ENCODE data around the gene PPIE. TPM values are rescaled to one million over a fixed set of nuclear protein-coding genes. Genes with fewer than 3 reads are reported as not detected.

PPIE gene
- polyA plus RNA-seq, 3 donors from 2014 or later: 99.6 to 177 (median 133) TPM

DNA sequence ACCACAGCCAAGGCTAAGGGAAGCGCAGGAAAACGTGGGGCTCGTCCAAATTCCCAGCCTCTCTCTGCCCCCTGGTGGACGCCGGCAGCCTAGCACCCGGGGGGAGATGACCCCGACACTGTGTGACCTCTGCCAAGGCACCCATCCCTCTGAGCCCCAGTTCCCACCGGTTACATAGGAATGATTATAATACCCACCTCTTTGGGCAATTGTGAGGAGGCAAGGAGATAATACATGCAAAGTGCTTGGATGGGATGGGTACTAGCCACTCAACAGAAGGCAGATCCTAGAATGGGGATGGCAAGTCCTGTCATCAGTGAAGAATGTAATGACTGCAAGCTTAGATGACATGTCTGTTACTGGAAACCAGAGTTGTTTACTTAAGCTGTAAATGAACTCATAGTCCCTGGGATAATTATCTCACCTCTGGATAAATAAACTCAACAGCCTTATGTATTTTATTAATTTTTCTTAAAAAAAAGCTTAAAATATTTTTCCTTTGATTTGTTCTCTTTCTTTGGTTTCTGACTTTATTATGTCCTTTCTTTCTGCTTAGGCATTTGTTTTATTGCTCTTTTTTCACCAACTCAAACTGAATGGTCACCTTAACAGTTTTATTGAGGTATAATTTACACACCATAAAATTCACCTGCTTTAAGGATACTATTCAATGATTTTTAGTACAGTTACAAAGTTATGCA lies 61.2 kb downstream of the PPIE start:
- Mint-ChIP-seq H3K4me3 (peak overlapping the region; percentile 65 to 78 (median 76)), H3K27ac (peak overlapping the region; percentile 81 to 97 (median 91)), H3K27me3 (ENCODE audit: low read depth in 3 of 3) (peaks cover 0 to 8% (median 0%) of the 10 kb centered on the region in 3 donors), H3K4me1 (peaks cover 9 to 17% of the 10 kb centered on the region in 2 donors), H3K36me3 (peaks cover 3 to 5% (median 4%) of the 10 kb centered on the region in 3 donors), H3K9me3 (no peaks in the 10 kb centered on the region)
- DNase-seq: peak; percentile 65 to 67 (median 67)

DNA sequence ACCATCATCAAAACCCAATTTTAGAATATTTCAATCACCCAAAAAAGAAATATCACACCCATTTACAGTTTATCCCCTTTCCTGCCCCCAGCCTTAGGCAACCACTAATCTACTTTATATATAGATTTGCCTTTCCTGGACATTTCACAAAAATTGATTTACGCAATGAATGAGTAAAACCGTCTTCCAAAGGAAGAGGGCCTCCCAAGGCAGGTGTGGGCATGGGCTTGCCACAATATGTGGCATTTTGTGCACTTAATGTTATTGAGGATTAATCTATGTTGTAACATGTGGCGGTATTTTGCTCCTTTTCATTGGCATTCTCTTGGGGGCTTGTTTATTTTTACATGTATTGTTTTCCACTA lies 61.8 kb downstream of the PPIE start:
- no peak for DNase-seq
- peaks cover 0 to 8% (median 0%) of the 10 kb centered on the region in 3 donors for H3K27me3 Mint-ChIP-seq (ENCODE audit: low read depth in 3 of 3)
- H3K4me3 Mint-ChIP-seq: no peak overlapping the region
- H3K27ac Mint-ChIP-seq: peak overlapping the region in 1 of 6 donors; percentile 56
- H3K36me3 Mint-ChIP-seq: peaks cover 3 to 8% (median 4%) of the 10 kb centered on the region in 3 donors
- H3K9me3 Mint-ChIP-seq: no peaks in the 10 kb centered on the region
- H3K4me1 Mint-ChIP-seq: peaks cover 9 to 17% of the 10 kb centered on the region in 2 donors

DNA sequence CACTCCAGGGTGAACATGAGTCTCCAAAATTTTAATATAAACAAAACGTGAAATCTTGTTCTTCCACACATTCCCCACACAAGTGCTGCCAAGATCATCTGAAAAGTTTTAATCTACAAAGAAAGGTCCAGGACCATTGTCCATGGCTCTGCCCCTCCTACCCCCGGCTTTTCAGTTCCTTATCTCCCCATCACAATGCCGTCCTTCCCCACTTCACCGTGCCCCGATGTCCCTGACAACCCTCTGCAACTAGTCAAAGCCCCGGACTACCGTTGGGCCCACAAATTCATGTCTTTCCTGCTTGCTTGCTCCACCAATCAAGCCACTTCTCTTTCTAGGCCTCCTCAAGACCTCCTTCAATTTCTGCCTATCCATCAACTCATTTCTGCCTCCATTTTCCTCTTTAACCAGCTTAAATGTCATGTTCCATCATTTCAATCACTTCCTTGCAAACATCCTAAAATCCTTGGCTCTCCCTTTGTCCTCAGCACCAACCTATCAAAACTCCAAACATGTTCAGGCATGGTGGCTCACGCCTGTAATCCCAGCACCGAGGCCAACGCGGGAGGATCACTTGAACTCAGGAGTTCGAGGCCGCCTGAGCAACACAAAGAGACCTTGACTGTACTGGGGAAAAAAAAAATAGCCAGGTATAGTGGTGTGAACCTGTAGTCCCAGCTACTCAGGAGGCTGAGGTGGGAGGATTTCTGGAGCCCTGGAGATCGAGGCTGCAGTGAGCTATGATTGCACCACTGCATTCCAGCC lies 64.0 kb downstream of the PPIE start:
- DNase-seq: no peak
- H3K4me3 Mint-ChIP-seq: no peak overlapping the region
- no peaks in the 10 kb centered on the region for H3K9me3 Mint-ChIP-seq
- peaks cover 4 to 12% (median 6%) of the 10 kb centered on the region in 3 donors for H3K36me3 Mint-ChIP-seq
- H3K4me1 Mint-ChIP-seq: peaks cover 9 to 17% of the 10 kb centered on the region in 2 donors
- H3K27me3 Mint-ChIP-seq (ENCODE audit: low read depth in 3 of 3): peaks cover 0 to 8% (median 0%) of the 10 kb centered on the region in 3 donors
- no peak overlapping the region for H3K27ac Mint-ChIP-seq

DNA sequence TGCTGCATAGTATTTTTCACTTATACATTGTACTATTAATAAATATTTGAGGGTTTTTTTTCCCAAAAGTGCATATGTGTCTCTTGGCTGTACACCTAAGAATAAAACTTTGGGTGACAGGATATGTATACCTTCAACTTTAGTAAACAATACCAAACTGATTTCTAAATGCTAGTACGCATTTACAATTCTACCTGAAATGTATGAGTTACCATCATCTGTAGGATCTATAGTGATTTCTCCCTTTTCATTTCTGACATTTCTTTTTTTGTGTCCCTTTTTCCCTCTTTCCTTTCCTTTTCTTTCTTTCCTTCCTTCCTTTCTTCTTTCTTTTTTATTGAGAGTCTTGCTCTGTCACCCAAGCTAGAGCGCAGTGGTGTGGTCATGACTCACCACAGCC lies 66.7 kb downstream of the PPIE start:
- Mint-ChIP-seq H3K27ac (no peak overlapping the region), H3K4me3 (no peak overlapping the region), H3K4me1 (peaks cover 0 to under 1% of the 10 kb centered on the region in 2 donors), H3K36me3 (peaks cover 8 to 12% (median 10%) of the 10 kb centered on the region in 3 donors), H3K27me3 (ENCODE audit: low read depth in 3 of 3) (peaks cover 0 to 1% (median 0%) of the 10 kb centered on the region in 3 donors), H3K9me3 (no peaks in the 10 kb centered on the region)
- no peak for DNase-seq

DNA sequence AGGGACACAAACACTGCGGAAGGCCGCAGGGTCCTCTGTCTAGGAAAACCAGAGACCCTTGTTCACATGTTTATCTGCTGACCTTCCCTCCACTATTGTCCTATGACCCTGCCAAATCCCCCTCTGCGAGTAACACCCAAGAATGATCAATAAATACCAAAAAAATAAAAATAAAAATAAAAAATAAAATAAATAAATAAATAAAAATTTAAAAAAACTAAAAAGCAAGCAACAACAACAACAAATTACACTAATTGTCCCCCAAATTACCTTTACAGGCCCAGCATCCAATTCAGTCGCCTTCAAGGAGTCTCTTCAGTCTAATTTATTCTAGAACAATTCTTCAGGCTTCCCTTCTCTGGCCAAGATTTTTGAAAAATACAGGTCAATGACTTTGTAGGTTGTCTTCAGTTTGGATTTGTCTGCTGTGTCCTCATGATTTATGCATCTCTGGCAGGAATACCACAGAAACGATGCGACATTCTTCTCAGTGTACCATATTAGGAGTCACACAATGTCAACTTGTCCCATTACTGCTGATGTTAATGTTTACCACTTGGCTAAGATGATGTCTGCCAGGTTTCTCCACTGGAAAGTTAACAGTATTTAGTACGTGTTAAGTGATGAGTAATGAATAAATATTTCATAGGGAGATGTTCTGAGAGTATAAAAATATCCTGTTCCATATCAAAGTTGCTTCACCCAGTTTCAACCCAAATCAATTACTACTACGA lies 70.3 kb downstream of the PPIE start:
- Mint-ChIP-seq H3K27me3 (ENCODE audit: low read depth in 3 of 3) (peaks cover 0 to 1% (median 0%) of the 10 kb centered on the region in 3 donors), H3K36me3 (peaks cover 4 to 12% (median 10%) of the 10 kb centered on the region in 3 donors), H3K9me3 (no peaks in the 10 kb centered on the region), H3K27ac (no peak overlapping the region), H3K4me3 (no peak overlapping the region), H3K4me1 (no peaks in the 10 kb centered on the region)
- DNase-seq: no peak

DNA sequence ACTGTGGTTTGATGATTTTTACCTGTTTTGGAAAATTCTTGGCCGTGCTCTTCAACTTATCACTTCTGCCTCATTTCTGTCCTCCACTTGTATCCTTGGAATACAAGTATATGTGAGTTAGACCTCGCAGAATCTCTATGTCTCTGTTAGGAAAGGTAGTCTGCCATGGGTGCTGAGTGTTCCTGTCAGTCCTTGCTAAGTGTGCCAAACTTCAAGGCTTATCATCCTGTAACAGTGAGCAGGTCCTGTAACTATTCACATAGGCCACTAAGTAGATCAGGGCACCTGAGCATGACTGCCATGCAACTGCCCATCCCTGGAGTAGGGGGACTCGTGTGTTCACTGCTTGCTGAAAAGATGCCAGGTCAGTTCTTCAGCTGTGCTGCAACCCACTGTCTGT lies 74.2 kb downstream of the PPIE start:
- Mint-ChIP-seq H3K27ac (no peak overlapping the region), H3K9me3 (no peaks in the 10 kb centered on the region)
- DNase-seq: no peak

More for the DNA sequence above, 74.2 kb downstream of the PPIE start:
- Mint-ChIP-seq H3K4me1 (peaks cover 9 to 13% of the 10 kb centered on the region in 2 donors), H3K4me3 (no peak overlapping the region), H3K36me3 (peaks cover 3 to 4% (median 4%) of the 10 kb centered on the region in 3 donors), H3K27me3 (ENCODE audit: low read depth in 3 of 3) (peaks cover 2 to 6% (median 4%) of the 10 kb centered on the region in 3 donors)

Other genes with a start within 250 kb of the PPIE start
- gene BMP8A, start 247.2 kb upstream of the PPIE start, polyA plus RNA-seq: not detected
- 10 to 100 TPM in 1 of 3 donors, 1 to 10 TPM in 2; 3.6 to 15.3 (median 8.0) TPM for gene PABPC4, start 162.1 kb upstream of the PPIE start, polyA plus RNA-seq
- not detected for gene HEYL, start 99.2 kb upstream of the PPIE start, polyA plus RNA-seq
- gene NT5C1A, start 66.8 kb upstream of the PPIE start, polyA plus RNA-seq: not detected
- under 1 TPM in 2 of 3 donors, not detected in 1; 0.04 to 0.13 TPM for gene HPCAL4, start 47.4 kb upstream of the PPIE start, polyA plus RNA-seq
- gene OXCT2, start 32.5 kb downstream of the PPIE start, polyA plus RNA-seq: under 1 TPM in 1 of 3 donors, not detected in 2; 0.24 TPM
- under 1 TPM; 0.09 to 0.31 (median 0.16) TPM for gene BMP8B, start 50.0 kb downstream of the PPIE start, polyA plus RNA-seq
- gene TRIT1, start 144.6 kb downstream of the PPIE start, polyA plus RNA-seq: 1 to 10 TPM; 6.5 to 9.0 (median 8.5) TPM
- gene MYCL, start 163.0 kb downstream of the PPIE start, polyA plus RNA-seq: 1 to 10 TPM in 2 of 3 donors, under 1 TPM in 1; 0.83 to 4.0 (median 2.9) TPM
- 1 to 10 TPM in 1 of 3 donors, under 1 TPM in 2; 0.29 to 4.2 (median 0.38) TPM for gene MFSD2A, start 216.3 kb downstream of the PPIE start, polyA plus RNA-seq

Data from immature natural killer cell (primary cell).